ENCODE data around the gene FAM114A2. TPM values are rescaled to one million over a fixed set of nuclear protein-coding genes. Genes with fewer than 3 reads are reported as not detected.

FAM114A2 gene
- polyA plus RNA-seq, 1 of the 3 experiments (the other 2 are of a cell fraction), result 9.0 TPM

GRCh38 chr5:154086146-154086545 lies 47.4 kb upstream of the FAM114A2 start:
- WGBS (ENCODE audit: low lambda C conversion rate), result 91% methylated on average over 3 of the region's 3 CpGs

GRCh38 chr5:154084062-154084639 lies 45.4 kb upstream of the FAM114A2 start:
- DNase-seq, result no peak
- Histone ChIP-seq H3K4me2 (no peak overlapping the region), H3K9ac (no peak overlapping the region), H3K27me3 (ENCODE audit: insufficient read depth) (no peaks in the 10 kb centered on the region), H3K79me2 (ENCODE audit: insufficient read depth) (no peaks in the 10 kb centered on the region), H3K4me1 (ENCODE audit: control insufficient read depth in 1 of 2, insufficient read depth in 2 of 2, low read depth in 1 of 2, low read length in 1 of 2) (peaks cover 7 to 15% of the 10 kb centered on the region in 2 experiments; a peak in 2 of 4 replicates), H3K9me2 (no peaks in the 10 kb centered on the region), H4K20me1 (ENCODE audit: insufficient read depth) (no peaks in the 10 kb centered on the region), H3F3A (replicated peaks; ENCODE audit: insufficient read depth) (no peaks in the 10 kb centered on the region), H2AFZ (ENCODE audit: low read depth) (no peak overlapping the region), H3K9me3 (no peaks in the 10 kb centered on the region), H3K4me3 (ENCODE audit: low read depth in 2 of 2, low read length in 1 of 2) (no peak overlapping the region), H3K36me3 (replicated peaks in 1 of 2; ENCODE audit: control insufficient read depth in 1 of 2, insufficient read depth in 2 of 2, low read length in 1 of 2) (no peaks in the 10 kb centered on the region), H3K27ac (ENCODE audit: low read depth in 2 of 2, low read length in 1 of 2) (no peak overlapping the region)
- TF ChIP-seq TEAD4 (IDR thresholded peaks at IDR 0.05; ENCODE audit: borderline replicate concordance, insufficient read depth) (no peak), SMC3 (IDR thresholded peaks at IDR 0.05; ENCODE audit: low read depth, low read length) (no peak), JUND (IDR thresholded peaks at IDR 0.05) (no peak), CHD2 (IDR thresholded peaks at IDR 0.05; ENCODE audit: low read length, partially characterized antibody) (no peak), MEF2A (IDR thresholded peaks at IDR 0.05; ENCODE audit: borderline replicate concordance, low read depth) (no peak), NFIC (IDR thresholded peaks at IDR 0.05; ENCODE audit: borderline replicate concordance) (no peak), POLR2AphosphoS5 (IDR thresholded peaks at IDR 0.05; ENCODE audit: low read depth, low read length) (no peak), SIN3A (IDR thresholded peaks at IDR 0.05; ENCODE audit: borderline replicate concordance, low read depth, low read length) (no peak), TAF1 (IDR thresholded peaks at IDR 0.05; ENCODE audit: borderline replicate concordance, low read depth, low read length) (no peak), EZH2phosphoT487 (IDR thresholded peaks at IDR 0.05; ENCODE audit: borderline replicate concordance, low read depth) (no peak), USF2 (IDR thresholded peaks at IDR 0.05; ENCODE audit: borderline replicate concordance, low read depth, low read length) (no peak)
- TF ChIP-seq, protein P1, sequence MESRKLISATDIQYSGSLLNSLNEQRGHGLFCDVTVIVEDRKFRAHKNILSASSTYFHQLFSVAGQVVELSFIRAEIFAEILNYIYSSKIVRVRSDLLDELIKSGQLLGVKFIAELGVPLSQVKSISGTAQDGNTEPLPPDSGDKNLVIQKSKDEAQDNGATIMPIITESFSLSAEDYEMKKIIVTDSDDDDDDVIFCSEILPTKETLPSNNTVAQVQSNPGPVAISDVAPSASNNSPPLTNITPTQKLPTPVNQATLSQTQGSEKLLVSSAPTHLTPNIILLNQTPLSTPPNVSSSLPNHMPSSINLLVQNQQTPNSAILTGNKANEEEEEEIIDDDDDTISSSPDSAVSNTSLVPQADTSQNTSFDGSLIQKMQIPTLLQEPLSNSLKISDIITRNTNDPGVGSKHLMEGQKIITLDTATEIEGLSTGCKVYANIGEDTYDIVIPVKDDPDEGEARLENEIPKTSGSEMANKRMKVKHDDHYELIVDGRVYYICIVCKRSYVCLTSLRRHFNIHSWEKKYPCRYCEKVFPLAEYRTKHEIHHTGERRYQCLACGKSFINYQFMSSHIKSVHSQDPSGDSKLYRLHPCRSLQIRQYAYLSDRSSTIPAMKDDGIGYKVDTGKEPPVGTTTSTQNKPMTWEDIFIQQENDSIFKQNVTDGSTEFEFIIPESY (IDR thresholded peaks at IDR 0.05; ENCODE audit: borderline replicate concordance, low read depth), result no peak
- TF ChIP-seq, protein P2, sequence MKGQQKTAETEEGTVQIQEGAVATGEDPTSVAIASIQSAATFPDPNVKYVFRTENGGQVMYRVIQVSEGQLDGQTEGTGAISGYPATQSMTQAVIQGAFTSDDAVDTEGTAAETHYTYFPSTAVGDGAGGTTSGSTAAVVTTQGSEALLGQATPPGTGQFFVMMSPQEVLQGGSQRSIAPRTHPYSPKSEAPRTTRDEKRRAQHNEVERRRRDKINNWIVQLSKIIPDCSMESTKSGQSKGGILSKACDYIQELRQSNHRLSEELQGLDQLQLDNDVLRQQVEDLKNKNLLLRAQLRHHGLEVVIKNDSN (IDR thresholded peaks at IDR 0.05; ENCODE audit: borderline replicate concordance, low read depth), result no peak
- TF ChIP-seq, protein P3, sequence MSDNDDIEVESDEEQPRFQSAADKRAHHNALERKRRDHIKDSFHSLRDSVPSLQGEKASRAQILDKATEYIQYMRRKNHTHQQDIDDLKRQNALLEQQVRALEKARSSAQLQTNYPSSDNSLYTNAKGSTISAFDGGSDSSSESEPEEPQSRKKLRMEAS (IDR thresholded peaks at IDR 0.05; ENCODE audit: low read depth), result no peak
- ChIA-PET CTCF (interaction anchor here (5.2 kb wide), 1 partner anchor 12 kb away, joined by 24 read pairs; no protein-coding TSS in a partner anchor), POLR2A (no interaction called here)
- WGBS (ENCODE audit: low lambda C conversion rate), result 79% methylated on average over 5 of the region's 5 CpGs

More at GRCh38 chr5:154086146-154086545, 47.4 kb upstream of the FAM114A2 start:
- Histone ChIP-seq H3K9ac (no peak overlapping the region), H3K79me2 (ENCODE audit: insufficient read depth) (no peaks in the 10 kb centered on the region), H3K4me1 (ENCODE audit: control insufficient read depth in 1 of 2, insufficient read depth in 2 of 2, low read depth in 1 of 2, low read length in 1 of 2) (peaks cover 7 to 15% of the 10 kb centered on the region in 2 experiments; a peak in 2 of 4 replicates), H3K9me2 (no peaks in the 10 kb centered on the region), H3K4me2 (no peak overlapping the region), H3K9me3 (no peaks in the 10 kb centered on the region), H2AFZ (ENCODE audit: low read depth) (no peak overlapping the region), H3F3A (replicated peaks; ENCODE audit: insufficient read depth) (no peaks in the 10 kb centered on the region), H3K27me3 (ENCODE audit: insufficient read depth) (no peaks in the 10 kb centered on the region), H3K4me3 (ENCODE audit: low read depth in 2 of 2, low read length in 1 of 2) (no peak overlapping the region), H4K20me1 (ENCODE audit: insufficient read depth) (no peaks in the 10 kb centered on the region), H3K27ac (ENCODE audit: low read depth in 2 of 2, low read length in 1 of 2) (no peak overlapping the region), H3K36me3 (replicated peaks in 1 of 2; ENCODE audit: control insufficient read depth in 1 of 2, insufficient read depth in 2 of 2, low read length in 1 of 2) (no peaks in the 10 kb centered on the region)
- CTCF ChIA-PET, result interaction anchor here (5.2 kb wide), 1 partner anchor 14 kb away, joined by 24 read pairs; no protein-coding TSS in a partner anchor
- TF ChIP-seq MXI1 (IDR thresholded peaks at IDR 0.05; ENCODE audit: low read depth, low read length) (no peak), FOSL2 (IDR thresholded peaks at IDR 0.05; ENCODE audit: borderline replicate concordance, low read depth) (no peak), YY1 (IDR thresholded peaks at IDR 0.05; ENCODE audit: low read depth) (no peak), RFX5 (IDR thresholded peaks at IDR 0.05; ENCODE audit: low read length) (no peak), MEF2A (IDR thresholded peaks at IDR 0.05; ENCODE audit: borderline replicate concordance, low read depth) (no peak), RXRA (IDR thresholded peaks at IDR 0.05; ENCODE audit: borderline replicate concordance, low read depth) (no peak), NFIC (IDR thresholded peaks at IDR 0.05; ENCODE audit: borderline replicate concordance) (no peak), JUND (IDR thresholded peaks at IDR 0.05) (no peak)
- TF ChIP-seq, protein P2 (IDR thresholded peaks at IDR 0.05; ENCODE audit: borderline replicate concordance, low read depth), result no peak
- TF ChIP-seq, protein P1 (IDR thresholded peaks at IDR 0.05; ENCODE audit: borderline replicate concordance, low read depth), result no peak
- DNase-seq, result no peak
- POLR2A ChIA-PET, result no interaction called here

Data from SK-N-SH (cell line).